Esophagus muscularis mucosa (tissue), 4 donors: Measurements from ENCODE around the gene CHST12. TPM values are rescaled to one million over a fixed set of nuclear protein-coding genes. Genes with fewer than 3 reads are reported as not detected.

ENCODE experiments used
- DNase-seq: peaks from one replicate; pipeline ENCODE4 v3.0.0-alpha.2; 2017; ENCODE audit errors: extremely low spot score
- H3K27ac ChIP-seq, 4 donors: fragments of 200-600 bp; sonication (generic); replicated peaks in 1 of 4; 1 replicate in 3 of 4; 2 replicates in 1 of 4; pipeline ENCODE4 v1.5.1; 2016 to 2019; ENCODE audit warnings: mild to moderate bottlenecking in 1 of 4
- H3K27me3 ChIP-seq, 4 donors: fragments of 200-600 bp; sonication (generic); one replicate each; pipeline versions ENCODE4 v1.5.1 to v1.6.0; 2016 to 2019
- H3K36me3 ChIP-seq, 4 donors: fragments of 200-600 bp; sonication (generic); one replicate each; pipeline ENCODE4 v1.5.1; 2016 to 2019
- H3K4me1 ChIP-seq, 4 donors: fragments of 200-600 bp; sonication (generic); one replicate each; pipeline ENCODE4 v1.5.1; 2016 to 2019
- H3K4me3 ChIP-seq, 4 donors: fragments of 200-600 bp; sonication (generic); 1 replicate in 2 of 4; 2 replicates in 2 of 4; pipeline ENCODE4 v1.5.1; 2016 to 2019; ENCODE audit warnings: mild to moderate bottlenecking in 4 of 4, moderate library complexity in 1 of 4
- H3K9me3 ChIP-seq, 4 donors: fragments of 200-600 bp; sonication (generic); 1 replicate in 3 of 4; 2 replicates in 1 of 4; pipeline ENCODE4 v1.5.1; 2016 to 2019
- CTCF ChIP-seq, 3 experiments: fragments of 200-600 bp in 2 of 3; fragments of 450-650 bp in 1 of 3; sonication (generic) in 2 of 3; IDR thresholded peaks; one replicate each; pipeline ENCODE4 v1.5.1; 2017 to 2019; ENCODE audit warnings: antibody characterized with exemption in 3 of 3, mild to moderate bottlenecking in 2 of 3, moderate library complexity in 1 of 3
- EP300 ChIP-seq: sonication (generic); formaldehyde crosslinking; IDR thresholded peaks from one replicate; pipeline ENCODE4 v1.6.1; 2017; ENCODE audit warnings: antibody characterized with exemption
- POLR2A ChIP-seq: fragments of 450-650 bp; IDR thresholded peaks from one replicate; pipeline ENCODE4 v1.6.1; 2017; ENCODE audit warnings: antibody characterized with exemption, moderate library complexity, mild to moderate bottlenecking, low read depth
- POLR2AphosphoS5 ChIP-seq, 2 donors: sonication (generic); formaldehyde crosslinking; IDR thresholded peaks; one replicate each; pipeline ENCODE4 v1.6.1; 2017; ENCODE audit warnings: antibody characterized with exemption in 2 of 2
- WGBS: methylation state at CpG from one replicate; pipeline ENCODE4 v1.1.5; 2018; 5-methylcytosine and 5-hydroxymethylcytosine counted together
- intact Hi-C: fragments of 100-400 bp; cut with DNase I; formaldehyde crosslinking; loops from one replicate; pipeline ENCODE4 v1.15.1; 2023
- total RNA-seq, 4 donors: library from RNA; depleted of rRNA; stranded (reverse); fragments of >200 nt; gene quantifications; one replicate each; pipeline versions ENCODE4 v1.1.0 to v1.2.1, GENCODE V29; 2016

CHST12 gene
- total RNA-seq, 4 donors from 2014 or later, result 6.6 to 24.0 (median 14.8) TPM

- intact Hi-C loops, result no loop called here
- Histone ChIP-seq H3K27me3 (peaks cover 0 to 59% (median 0%) of the 10 kb centered on the region in 4 donors), H3K4me1 (peaks cover 36 to 44% (median 38%) of the 10 kb centered on the region in 4 donors), H3K36me3 (no peaks in the 10 kb centered on the region), H3K27ac (peak overlapping the region; percentile 20 to 48 (median 35)), H3K4me3 (no peak overlapping the region), H3K9me3 (peaks cover 0 to 5% (median 5%) of the 10 kb centered on the region in 4 donors)
- DNase-seq, result no peak
- no peak for TF ChIP-seq POLR2A
- TF ChIP-seq EP300, result no peak
- TF ChIP-seq CTCF (IDR thresholded peaks at IDR 0.05), result no peak
- TF ChIP-seq POLR2AphosphoS5 (IDR thresholded peaks at IDR 0.05), result no peak
- 50% methylated on average over 7 of the region's 8 CpGs for WGBS
These were observed 84.8 kb downstream of the CHST12 start for GRCh38 chr7:2488272-2488645.

- no peaks in the 10 kb centered on the region for H3K36me3 ChIP-seq
- intact Hi-C loops, result no loop called here
- H3K4me3 ChIP-seq, result no peak overlapping the region
- WGBS, result 35% methylated on average over 9 of the region's 9 CpGs
- peaks cover 0 to 1% (median under 1%) of the 10 kb centered on the region in 4 donors for H3K9me3 ChIP-seq
- peaks cover 40 to 48% (median 42%) of the 10 kb centered on the region in 4 donors for H3K4me1 ChIP-seq
- peaks cover 0 to 59% (median 0%) of the 10 kb centered on the region in 4 donors for H3K27me3 ChIP-seq
- H3K27ac ChIP-seq, result peak overlapping the region; percentile 20 to 48 (median 35)
- DNase-seq, result no peak
- TF ChIP-seq CTCF (IDR thresholded peaks at IDR 0.05) (no peak), EP300 (no peak)
These were observed 85.3 kb downstream of the CHST12 start for GRCh38 chr7:2488681-2489080.

GRCh38 chr7:2490181-2490651, 86.8 kb downstream of the CHST12 start:
- peaks cover 0 to 61% (median 0%) of the 10 kb centered on the region in 4 donors for H3K27me3 ChIP-seq
- H3K9me3 ChIP-seq, result no peaks in the 10 kb centered on the region
- TF ChIP-seq POLR2A, result no peak
- TF ChIP-seq CTCF (IDR thresholded peaks at IDR 0.05), result no peak
- no peak for TF ChIP-seq EP300
- no peak for TF ChIP-seq POLR2AphosphoS5 (IDR thresholded peaks at IDR 0.05)
- no peak overlapping the region for H3K4me3 ChIP-seq
- H3K36me3 ChIP-seq, result no peaks in the 10 kb centered on the region
- 73% methylated on average over 13 of the region's 13 CpGs for WGBS
- peaks cover 50 to 56% (median 53%) of the 10 kb centered on the region in 4 donors for H3K4me1 ChIP-seq
- intact Hi-C loops, result no loop called here
- DNase-seq, result no peak
- H3K27ac ChIP-seq, result peak overlapping the region in 3 of 4 donors; percentile 54 to 64 (median 59)

- 96% methylated on average over 2 of the region's 2 CpGs for WGBS
- no peak for TF ChIP-seq EP300
- TF ChIP-seq POLR2AphosphoS5 (IDR thresholded peaks at IDR 0.05), result no peak
- Histone ChIP-seq H3K27me3 (peaks cover 0 to 66% (median 4%) of the 10 kb centered on the region in 4 donors), H3K4me3 (no peak overlapping the region), H3K36me3 (no peaks in the 10 kb centered on the region), H3K27ac (no peak overlapping the region), H3K4me1 (peaks cover 50 to 56% (median 52%) of the 10 kb centered on the region in 4 donors), H3K9me3 (no peaks in the 10 kb centered on the region)
- intact Hi-C loops, result no loop called here
- no peak for DNase-seq
These were observed 88.6 kb downstream of the CHST12 start for GRCh38 chr7:2492038-2492437.

- Histone ChIP-seq H3K36me3 (no peaks in the 10 kb centered on the region), H3K9me3 (no peaks in the 10 kb centered on the region), H3K27ac (no peak overlapping the region), H3K4me1 (peaks cover 39 to 43% (median 41%) of the 10 kb centered on the region in 4 donors), H3K4me3 (no peak overlapping the region), H3K27me3 (peaks cover 0 to 67% (median 4%) of the 10 kb centered on the region in 4 donors)
- intact Hi-C loops, result no loop called here
- DNase-seq, result no peak
- WGBS, result 34% methylated on average over 9 of the region's 11 CpGs
- TF ChIP-seq POLR2AphosphoS5 (IDR thresholded peaks at IDR 0.05) (no peak), EP300 (no peak), POLR2A (no peak), CTCF (IDR thresholded peaks at IDR 0.05) (no peak)
These were observed 90.1 kb downstream of the CHST12 start for GRCh38 chr7:2493205-2494164.
